GM12892 (cell line): ENCODE results near the gene PRPSAP2.
"Not testable (repeated sequence)": the region's sequence is repeated elsewhere in the genome, so short reads cannot be mapped to it uniquely, and the experiment has no call there.

Source experiments
- DNase-seq: peaks from one replicate; pipeline ENCODE4 v3.0.0; 2011; ENCODE audit not compliant: insufficient read length
- FAIRE-seq: peaks from 2 replicates; lab custom pipeline; 2011; peaks lifted over from hg19 to GRCh38; lab: Jason Lieb, UNC
- POLR2A ChIP-seq: IDR thresholded peaks from 2 replicates; pipeline ENCODE4 v1.6.1; 2011; ENCODE audit warnings: low read depth, low read length, control low read depth
- POLR2AphosphoS5 ChIP-seq: IDR thresholded peaks from 2 replicates; pipeline ENCODE4 v1.6.1; 2011; ENCODE audit warnings: low read depth, low read length, control low read depth
- TAF1 ChIP-seq: IDR thresholded peaks from 2 replicates; pipeline ENCODE4 v1.6.1; 2011; ENCODE audit warnings: low read depth, mild to moderate bottlenecking, control low read depth, low read length, borderline replicate concordance

The PRPSAP2 gene

GRCh38 chr17:18858567-18859245 lies 775 bp downstream of the PRPSAP2 start:
- DNase-seq (no peak), FAIRE-seq (peak; percentile 17)
- TF ChIP-seq TAF1, result no peak
- no peak for TF ChIP-seq POLR2A
- TF ChIP-seq POLR2AphosphoS5, result no peak

GRCh38 chr17:18859256-18859655 lies 1.3 kb downstream of the PRPSAP2 start:
- DNase-seq, result no peak
- TF ChIP-seq POLR2A (no peak), POLR2AphosphoS5 (no peak), TAF1 (no peak)
- no peak for FAIRE-seq

DNA sequence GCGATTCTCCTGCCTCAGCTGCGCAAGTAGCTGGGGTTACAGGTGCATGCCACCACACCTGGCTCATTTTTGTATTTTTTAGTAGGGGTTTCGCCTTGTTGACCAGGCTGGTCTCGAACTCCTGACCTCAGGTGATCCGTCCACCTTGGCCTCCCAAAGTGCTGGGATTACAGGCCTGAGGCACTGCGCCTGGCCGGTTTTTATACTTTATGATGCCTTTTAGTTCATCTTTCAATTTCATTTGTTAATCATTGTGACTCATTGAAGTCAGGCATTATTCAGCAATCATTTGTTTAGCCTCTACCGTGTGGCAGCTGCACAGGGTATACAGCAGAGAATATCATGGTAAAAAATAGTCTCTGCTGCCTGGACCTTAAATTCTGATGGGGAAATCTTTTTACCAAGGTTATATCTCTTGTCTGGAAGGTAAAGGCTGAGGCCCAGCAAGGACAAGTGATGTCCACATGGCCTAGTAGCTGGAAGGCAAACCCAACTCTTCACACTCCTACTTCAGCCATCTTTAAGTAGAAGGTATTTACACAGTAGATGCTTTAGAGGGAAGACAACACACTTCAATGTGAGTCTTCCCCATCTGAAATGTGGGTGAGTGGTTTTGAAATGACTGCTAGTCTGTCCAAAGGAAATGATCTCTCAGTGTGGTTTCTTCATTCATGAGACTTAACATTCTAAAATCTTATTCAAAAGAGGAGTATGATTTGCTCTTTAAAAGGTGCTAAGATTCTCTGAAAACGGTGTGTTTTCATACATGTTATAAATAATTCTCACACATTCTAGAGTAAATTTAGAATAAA lies 2.4 kb downstream of the PRPSAP2 start:
- TF ChIP-seq TAF1 (no peak), POLR2A (no peak), POLR2AphosphoS5 (no peak)
- FAIRE-seq (peak; percentile 78), DNase-seq (no peak)

- TF ChIP-seq TAF1 (no peak), POLR2A (no peak)
- DNase-seq, result no peak
- no peak for FAIRE-seq
These were observed 4.1 kb downstream of the PRPSAP2 start for GRCh38 chr17:18862011-18862410.

- DNase-seq, FAIRE-seq: not testable (repeated sequence)
These were observed 7.1 kb downstream of the PRPSAP2 start for GRCh38 chr17:18864996-18865395.

- TF ChIP-seq POLR2A, result no peak
- no peak for TF ChIP-seq TAF1
- no peak for TF ChIP-seq POLR2AphosphoS5
- DNase-seq, result no peak
- FAIRE-seq, result no peak
These were observed 9.2 kb downstream of the PRPSAP2 start for GRCh38 chr17:18866866-18867813.

DNA sequence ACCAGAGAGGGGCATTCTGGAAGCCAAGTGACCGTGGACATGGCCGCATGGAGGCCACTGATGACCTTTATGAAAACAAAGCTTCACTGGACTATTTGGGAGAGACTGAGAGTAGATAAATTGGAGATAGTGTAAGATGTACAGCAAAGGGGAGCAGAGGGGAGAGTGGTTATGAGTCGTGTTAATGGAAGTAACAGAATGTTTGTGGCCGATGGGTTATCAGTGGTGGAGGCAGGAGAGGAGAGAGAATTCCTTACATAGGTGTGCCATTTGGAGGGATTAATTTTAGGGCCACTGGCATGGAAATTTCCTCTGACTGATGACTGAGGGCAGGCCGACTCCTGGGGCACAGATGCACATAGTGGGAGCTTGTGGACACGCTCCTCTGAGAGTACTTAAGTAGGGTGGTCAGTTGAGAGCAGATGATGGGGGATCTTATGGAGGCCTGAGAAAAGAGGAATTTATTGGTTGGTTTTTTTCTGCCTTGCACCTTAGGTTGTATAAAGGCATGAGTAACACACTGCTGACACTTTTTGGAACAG lies 19.2 kb downstream of the PRPSAP2 start:
- FAIRE-seq, result no peak
- no peak for DNase-seq
- TF ChIP-seq TAF1, result no peak
- TF ChIP-seq POLR2A, result no peak

GRCh38 chr17:18888766-18889290 lies 30.9 kb downstream of the PRPSAP2 start:
- no peak for FAIRE-seq
- TF ChIP-seq TAF1, result no peak
- no peak for TF ChIP-seq POLR2A
- TF ChIP-seq POLR2AphosphoS5, result no peak
- DNase-seq, result no peak

- TF ChIP-seq POLR2AphosphoS5 (no peak), TAF1 (no peak), POLR2A (no peak)
- FAIRE-seq, result no peak
- no peak for DNase-seq
These were observed 31.7 kb downstream of the PRPSAP2 start for GRCh38 chr17:18889658-18890057.

DNA sequence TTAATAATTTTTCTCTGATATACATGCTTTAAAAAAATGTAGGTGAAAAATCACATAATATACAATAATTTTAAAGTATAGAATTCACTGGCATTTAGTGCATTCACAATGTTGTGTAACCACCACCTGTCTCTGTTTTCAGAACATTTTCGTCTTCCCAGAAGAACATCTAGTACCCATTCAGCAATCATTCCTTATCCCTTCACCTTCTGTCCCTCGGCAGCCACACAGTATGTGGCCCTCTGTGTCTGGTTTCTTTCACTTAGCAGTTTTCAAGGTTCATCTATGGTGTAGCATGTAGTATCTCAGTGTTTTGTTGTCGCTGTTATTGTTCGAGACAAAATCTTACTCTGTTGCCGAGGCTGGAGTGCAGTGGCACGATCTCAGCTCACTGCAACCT lies 33.6 kb downstream of the PRPSAP2 start:
- no peak for FAIRE-seq
- TF ChIP-seq POLR2AphosphoS5, result no peak
- no peak for TF ChIP-seq POLR2A
- no peak for TF ChIP-seq TAF1
- no peak for DNase-seq

GRCh38 chr17:18896146-18896545 lies 38.2 kb downstream of the PRPSAP2 start:
- FAIRE-seq (peak; percentile 30), DNase-seq (no peak)
- TF ChIP-seq TAF1, result no peak
- TF ChIP-seq POLR2A, result no peak
- TF ChIP-seq POLR2AphosphoS5, result no peak
